ENCODE measurements around the gene NETO2. TPM values are rescaled to one million over a fixed set of nuclear protein-coding genes. Genes with fewer than 3 reads are reported as not detected.
"Not testable (repeated sequence)": the region's sequence is repeated elsewhere in the genome, so short reads cannot be mapped to it uniquely, and the experiment has no call there.

Gene NETO2, protein sequence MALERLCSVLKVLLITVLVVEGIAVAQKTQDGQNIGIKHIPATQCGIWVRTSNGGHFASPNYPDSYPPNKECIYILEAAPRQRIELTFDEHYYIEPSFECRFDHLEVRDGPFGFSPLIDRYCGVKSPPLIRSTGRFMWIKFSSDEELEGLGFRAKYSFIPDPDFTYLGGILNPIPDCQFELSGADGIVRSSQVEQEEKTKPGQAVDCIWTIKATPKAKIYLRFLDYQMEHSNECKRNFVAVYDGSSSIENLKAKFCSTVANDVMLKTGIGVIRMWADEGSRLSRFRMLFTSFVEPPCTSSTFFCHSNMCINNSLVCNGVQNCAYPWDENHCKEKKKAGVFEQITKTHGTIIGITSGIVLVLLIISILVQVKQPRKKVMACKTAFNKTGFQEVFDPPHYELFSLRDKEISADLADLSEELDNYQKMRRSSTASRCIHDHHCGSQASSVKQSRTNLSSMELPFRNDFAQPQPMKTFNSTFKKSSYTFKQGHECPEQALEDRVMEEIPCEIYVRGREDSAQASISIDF
- 90.3 TPM for polyA plus RNA-seq (2012; ENCODE audit: insufficient read depth, insufficient read length)

DNA sequence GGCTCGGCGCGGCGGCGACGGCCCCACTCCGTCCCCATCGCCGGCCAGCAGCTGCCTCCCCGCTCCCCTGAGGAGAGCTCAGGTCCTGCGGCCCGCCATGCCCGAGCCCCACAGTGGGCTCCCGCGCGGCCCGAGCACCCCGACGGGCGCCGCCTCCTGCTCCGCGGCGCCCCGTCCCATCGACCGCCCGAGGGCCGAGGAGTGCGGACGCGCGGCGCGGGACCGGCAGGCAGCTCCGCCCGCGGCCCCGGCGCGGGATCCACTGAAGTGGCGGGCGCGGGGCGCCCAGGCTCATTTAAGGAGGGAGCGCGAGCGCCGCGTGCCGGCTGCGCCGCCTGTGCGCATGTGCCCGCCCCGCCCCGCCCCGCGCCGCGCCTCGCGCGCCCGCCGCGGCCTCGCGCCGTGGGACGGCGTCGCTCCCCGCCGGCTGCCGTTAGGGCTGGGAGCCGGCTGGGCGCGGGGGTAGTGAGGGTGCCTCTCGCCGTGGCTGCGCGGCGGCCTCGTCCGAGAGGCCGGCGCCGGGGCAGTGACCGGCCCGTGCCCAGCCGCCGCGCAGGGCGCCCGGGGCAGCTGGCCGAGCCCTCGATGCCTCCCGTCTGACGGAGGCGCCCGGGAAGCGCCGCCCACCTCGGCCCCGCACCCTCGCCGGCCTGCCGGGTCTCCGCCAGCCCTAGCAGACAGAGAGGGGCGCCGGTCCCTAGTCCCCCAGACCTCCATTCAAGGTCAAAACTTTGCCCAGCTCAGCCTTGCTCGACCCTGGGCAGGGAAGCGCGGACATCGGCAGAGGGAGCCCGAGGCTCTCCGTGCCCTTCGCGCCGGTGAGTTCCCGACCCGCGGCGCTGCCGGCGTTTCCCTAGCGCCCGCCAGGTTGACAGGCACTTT, at the start of gene NETO2:
NETO2 (minus strand) TSS at position 269 of the 882 bp plus-strand sequence. CDS start 333 bp downstream, outside the sequence.
- peak within 1 kb of the TSS; percentile 74 for H3K4me3 ChIP-seq (ENCODE audit: low read length)
- DNase-seq (ENCODE audit: low read depth, low spot score): peak; percentile 57

DNA sequence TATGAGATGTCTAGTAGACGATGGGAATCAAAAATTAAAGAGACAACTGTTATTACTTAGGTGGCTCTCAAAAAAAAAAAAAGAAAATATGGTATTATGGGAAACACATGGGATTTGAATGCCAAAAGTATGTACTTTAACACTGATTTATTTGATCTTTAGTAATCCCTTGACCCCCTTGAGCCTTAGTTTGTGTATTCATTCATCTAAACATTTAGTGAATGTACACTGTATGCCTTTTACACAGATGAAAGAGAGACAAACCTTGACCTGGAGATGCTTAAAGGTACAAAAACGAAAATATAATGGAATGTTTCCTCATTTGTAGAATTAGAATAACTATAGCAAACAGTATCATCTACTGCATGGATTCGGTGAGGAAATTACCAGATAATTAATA, 38.6 kb upstream of the NETO2 start:
- no peak overlapping the region for H3K4me3 ChIP-seq (ENCODE audit: low read length)
- no peak for DNase-seq (ENCODE audit: low read depth, low spot score)

DNA sequence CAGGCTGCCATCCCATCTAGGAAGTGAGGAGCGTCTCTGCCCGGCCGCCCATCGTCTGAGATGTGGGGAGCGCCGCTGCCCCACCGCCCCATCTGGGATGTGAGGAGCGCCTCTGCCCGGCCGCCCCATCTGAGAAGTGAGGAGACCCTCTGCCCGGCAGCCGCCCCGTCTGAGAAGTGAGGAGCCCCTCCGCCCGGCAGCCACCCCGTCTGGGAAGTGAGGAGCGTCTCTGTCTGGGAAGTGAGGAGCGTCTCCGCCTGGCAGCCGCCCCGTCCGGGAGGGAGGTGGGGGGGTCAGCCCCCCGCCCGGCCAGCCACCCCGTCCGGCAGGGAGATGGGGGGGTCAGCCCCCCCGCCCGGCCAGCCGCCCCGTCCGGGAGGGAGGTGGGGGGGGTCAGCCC, 37.3 kb upstream of the NETO2 start:
- H3K4me3 ChIP-seq (ENCODE audit: low read length); DNase-seq (ENCODE audit: low read depth, low spot score): not testable (repeated sequence)

DNA sequence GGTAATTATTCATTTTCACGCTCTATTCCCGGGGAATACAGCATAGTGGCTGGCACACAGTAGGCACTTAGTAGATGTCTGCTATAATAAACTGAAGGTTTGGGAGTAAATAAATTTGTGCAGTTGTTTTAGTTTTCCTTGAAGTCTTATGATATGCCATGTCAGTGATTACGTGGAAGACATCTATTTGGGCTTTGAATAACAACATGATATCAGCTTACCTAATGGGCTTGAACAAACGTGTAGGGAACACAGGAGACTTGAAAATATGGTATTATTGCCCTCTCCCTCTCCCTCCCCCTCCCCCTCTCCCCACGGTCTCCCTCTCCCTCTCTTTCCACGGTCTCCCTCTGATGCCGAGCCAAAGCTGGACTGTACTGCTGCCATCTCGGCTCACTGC, 36.3 kb upstream of the NETO2 start:
- no peak overlapping the region for H3K4me3 ChIP-seq (ENCODE audit: low read length)
- no peak for DNase-seq (ENCODE audit: low read depth, low spot score)

DNA sequence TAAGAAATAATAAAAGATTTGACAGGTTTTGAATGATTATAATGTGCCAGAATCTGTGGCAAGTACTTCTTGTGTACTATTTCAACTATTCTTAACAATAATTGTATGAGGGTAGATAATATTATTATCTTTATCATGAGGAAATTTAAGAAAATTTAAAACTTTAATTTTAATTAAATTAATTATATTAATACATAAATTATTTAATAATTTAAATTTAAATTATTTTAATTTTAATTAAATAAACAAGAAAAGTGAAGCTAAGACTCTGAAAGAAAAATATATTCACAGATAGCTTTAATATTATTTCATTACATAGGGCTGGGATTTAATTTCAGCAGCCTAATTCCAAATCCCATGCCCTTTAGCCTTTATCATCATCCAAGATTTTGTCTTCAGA, 31.4 kb upstream of the NETO2 start:
- no peak for DNase-seq (ENCODE audit: low read depth, low spot score)

DNA sequence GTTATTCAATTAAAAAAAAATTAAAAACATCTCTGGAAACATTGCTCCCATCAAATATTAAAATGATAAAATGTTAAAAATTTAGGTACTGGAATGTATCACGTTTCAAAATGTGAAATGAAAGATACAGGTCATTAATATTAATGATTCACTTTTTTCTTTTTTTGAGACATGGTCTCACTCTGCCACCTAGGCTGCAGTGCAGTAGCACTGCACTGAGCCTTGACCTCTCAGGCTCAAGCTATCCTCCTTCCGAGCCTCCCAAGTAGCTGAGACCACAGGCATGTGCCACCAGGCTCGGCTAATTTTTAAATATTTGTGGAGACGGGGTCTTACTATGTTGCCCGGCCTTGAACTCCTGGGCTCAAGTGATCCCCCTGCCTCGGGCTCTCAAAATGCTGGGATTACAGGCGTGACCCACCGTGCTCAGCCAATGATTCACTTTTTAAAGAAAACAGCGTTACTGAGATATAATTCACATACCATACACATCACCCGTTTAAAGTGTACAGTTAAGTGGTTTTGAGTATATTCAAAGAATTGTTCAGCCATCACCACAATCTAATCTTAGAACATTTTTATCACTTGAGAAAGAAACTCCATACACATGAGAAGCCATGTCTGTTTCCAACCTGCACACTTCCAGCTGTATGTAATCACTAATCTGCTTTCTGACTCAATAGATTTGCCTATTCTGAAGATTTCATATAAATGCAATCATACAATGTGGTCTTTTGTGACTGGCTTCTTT, 19.1 kb upstream of the NETO2 start:
- DNase-seq (ENCODE audit: low read depth, low spot score): no peak
- H3K4me3 ChIP-seq (ENCODE audit: low read length): no peak overlapping the region

More for the DNA sequence above, 31.4 kb upstream of the NETO2 start:
- H3K4me3 ChIP-seq (ENCODE audit: low read length): no peak overlapping the region

DNA sequence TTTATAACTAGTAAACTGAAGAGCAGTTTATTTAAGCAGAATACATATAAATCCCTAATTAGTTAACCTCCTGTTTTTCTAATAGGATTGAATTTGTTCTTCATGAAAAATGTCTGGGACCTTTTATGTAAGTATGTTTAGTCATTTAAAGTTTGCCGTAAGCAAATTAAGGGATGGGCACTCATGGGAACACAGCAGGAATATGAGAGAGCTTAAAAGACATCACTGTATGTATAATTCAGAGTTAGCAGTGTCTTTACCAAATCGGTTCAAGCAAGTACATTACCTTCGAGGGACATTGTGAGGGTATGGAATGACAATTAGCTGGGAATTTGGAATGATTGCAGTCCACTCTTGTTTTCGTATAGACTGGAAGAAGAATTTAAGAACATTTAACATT, 17.7 kb upstream of the NETO2 start:
- DNase-seq (ENCODE audit: low read depth, low spot score): no peak

DNA sequence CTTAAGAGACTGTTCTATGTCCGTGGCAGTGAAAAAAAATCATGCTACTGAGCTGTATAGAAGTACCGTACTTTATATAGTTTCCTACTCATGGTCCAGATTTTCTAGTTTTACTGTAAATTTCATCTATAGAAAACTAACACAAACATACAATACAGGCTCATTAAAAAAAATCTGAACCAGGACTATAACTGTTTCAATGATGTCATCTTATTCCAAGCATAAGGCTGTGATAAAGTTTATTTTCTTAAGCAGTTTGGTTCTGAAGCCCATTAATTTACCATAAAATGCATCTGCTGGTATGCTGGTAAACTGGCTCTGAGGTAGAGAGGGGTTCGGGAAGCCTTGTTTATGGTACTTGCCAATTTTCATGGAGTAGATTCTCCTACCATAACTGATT, 16.7 kb upstream of the NETO2 start:
- H3K4me3 ChIP-seq (ENCODE audit: low read length): no peak overlapping the region

More for the DNA sequence above, 17.7 kb upstream of the NETO2 start:
- no peak overlapping the region for H3K4me3 ChIP-seq (ENCODE audit: low read length)

DNA sequence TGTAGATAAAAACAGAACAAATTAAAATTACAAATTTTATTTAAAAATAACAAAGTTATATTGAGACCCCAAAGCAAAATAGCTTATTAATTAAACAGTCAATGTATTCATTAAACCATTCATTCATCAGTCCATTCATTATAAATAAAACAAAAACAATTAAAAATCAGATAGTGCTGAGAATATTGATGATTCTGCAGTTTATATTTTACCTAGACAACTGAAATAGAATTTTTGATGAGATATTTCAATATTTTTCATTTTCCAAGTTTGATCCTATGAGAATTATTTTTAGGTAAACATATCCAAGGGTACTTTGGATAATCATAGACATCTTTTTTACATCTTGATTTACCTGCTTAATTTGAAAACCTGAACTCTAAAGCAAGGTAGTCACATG, 15.2 kb upstream of the NETO2 start:
- no peak for DNase-seq (ENCODE audit: low read depth, low spot score)

More for the DNA sequence above, 16.7 kb upstream of the NETO2 start:
- no peak for DNase-seq (ENCODE audit: low read depth, low spot score)

DNA sequence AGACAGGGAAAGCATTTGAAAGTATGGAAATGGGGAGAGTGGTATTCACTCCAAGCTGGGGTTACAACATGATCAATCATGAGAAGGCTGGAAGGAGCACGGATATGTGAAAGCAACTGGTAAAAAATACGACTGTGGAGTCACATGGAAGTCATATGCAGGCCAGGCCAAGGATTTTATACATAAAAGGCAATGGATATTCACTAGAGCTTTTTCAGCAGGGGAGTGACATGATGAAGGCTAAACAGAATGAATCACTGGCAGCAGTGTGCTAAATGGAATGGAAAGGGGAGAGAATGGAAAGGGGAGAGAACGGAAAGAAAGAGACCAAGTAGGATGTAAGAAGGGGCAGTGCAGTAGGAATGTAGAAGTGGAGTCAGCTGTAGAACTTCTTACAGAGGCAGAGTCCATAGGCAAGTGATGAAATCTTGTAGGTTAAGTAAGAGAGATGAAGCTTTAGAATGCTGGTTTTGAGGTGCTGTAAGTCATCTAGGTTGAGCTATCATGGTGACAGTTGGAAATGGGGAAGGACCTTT, 13.0 kb upstream of the NETO2 start:
- no peak overlapping the region for H3K4me3 ChIP-seq (ENCODE audit: low read length)
- DNase-seq (ENCODE audit: low read depth, low spot score): no peak

More for the DNA sequence above, 15.2 kb upstream of the NETO2 start:
- no peak overlapping the region for H3K4me3 ChIP-seq (ENCODE audit: low read length)

DNA sequence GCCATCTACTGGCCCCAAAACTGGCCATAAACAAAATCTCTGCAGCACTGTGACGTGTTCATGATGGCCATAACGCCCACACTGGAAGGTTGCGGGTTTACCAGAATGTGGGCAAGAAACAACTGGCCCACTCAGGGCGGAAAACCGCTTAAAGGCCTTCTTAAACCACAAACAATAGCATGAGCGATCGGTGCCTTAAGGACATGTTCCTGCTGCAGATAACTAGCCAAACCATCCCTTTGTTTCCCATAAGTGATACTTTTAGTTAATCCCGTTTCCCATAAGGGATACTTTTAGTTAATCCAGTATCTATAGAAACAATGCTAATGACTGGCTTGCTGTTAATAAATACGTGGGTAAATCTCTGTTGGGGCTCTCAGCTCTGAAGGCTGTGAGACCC, 8.8 kb upstream of the NETO2 start:
- DNase-seq (ENCODE audit: low read depth, low spot score); H3K4me3 ChIP-seq (ENCODE audit: low read length): not testable (repeated sequence)

DNA sequence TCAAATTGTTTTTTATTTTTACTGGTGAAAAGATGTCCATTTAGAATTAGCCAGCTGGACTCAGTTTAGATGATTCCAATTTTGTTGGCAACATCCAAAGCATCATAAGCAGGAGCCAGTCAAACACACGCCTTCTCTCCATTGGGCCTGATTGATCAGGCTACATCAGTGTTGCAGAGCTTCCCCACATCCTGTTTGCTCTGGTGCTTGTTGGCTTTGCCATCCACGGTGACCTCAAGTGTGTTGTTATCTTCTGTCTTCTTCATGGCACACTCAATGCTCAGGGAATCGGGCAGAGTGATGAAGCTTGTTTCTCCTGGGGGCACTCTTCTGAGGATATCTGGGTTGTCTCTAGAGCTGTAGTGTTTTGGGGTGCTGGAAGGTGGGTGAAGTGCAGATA, 6.3 kb upstream of the NETO2 start:
- H3K4me3 ChIP-seq (ENCODE audit: low read length): no peak overlapping the region
- DNase-seq (ENCODE audit: low read depth, low spot score): no peak

DNA sequence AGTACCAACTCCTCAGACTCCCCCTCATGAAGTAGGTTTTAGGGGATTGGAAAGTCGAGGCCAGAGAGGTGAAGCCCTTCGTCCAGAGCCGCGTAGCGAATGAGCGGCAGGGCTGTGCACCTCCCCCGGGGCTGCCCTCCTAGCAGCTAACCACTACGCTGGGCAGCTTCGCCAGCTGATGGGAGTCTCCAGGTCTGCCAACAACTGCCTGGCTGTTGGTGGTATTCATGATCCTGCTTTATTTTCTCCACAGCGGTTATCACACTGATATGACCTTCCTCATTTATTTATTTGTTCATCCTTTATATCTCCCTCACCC, 773 bp upstream of the NETO2 start:
- peak overlapping the region; percentile 48 for H3K4me3 ChIP-seq (ENCODE audit: low read length)
- DNase-seq (ENCODE audit: low read depth, low spot score): no peak

DNA sequence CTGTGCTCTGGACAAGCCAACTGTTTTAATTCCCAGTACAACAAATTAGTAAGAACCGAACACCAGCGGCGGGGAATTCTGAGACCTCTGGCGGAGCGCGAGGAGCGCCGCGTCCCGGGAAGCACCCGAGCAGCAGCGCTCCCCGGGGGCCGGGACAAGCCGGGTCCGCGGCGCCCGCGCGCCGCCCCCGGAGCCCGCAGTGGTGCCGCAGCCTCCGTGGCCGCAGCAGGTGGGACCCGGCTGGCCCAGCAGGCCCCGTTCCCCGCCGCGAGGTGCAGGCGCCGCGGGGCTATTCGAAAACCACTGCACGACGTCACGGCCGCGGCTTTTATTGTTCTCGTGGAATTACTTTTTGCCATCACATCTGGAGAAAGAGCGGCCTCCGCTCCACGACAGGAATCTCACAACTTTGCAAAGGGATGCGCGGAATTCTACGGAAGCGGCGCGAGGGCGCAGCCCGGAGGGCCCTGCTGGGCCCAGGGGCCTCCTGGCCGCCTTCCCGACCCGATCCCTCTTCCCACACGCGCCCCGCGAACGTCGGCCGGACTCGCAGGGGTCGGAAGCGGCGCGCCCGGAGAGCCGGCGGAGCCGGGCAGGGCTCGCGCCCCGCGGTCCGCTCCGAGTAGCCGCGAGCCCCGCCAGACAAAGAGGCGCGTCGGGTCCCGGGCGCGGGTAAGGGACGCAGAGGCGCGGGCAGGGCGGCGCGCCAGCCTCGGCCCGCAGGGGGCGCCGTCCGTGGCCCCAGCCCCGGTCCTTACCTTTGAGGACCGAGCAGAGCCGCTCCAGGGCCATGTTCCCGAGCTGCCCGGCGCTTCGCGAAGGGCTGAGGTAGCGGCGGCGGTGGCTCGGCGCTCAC, 696 bp downstream of the NETO2 start:
- peak; percentile 59 for DNase-seq (ENCODE audit: low read depth, low spot score)
- H3K4me3 ChIP-seq (ENCODE audit: low read length): peak overlapping the region; percentile 74

DNA sequence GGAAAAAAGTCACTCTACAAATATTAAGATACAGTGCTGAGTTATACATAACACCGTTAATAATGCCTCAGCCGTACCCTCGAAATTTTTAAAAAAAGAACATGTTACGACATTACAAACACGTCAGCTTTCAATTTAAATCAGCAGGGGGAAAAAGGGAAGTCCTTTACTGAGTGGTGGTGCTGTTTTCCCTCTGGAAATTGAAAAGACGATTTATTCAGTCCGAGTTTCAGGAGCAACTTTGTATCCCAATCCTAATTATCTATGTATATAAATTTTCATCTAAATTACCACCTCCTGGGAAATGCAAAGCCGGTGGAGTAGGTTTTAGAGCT, 1.3 kb downstream of the NETO2 start:
- DNase-seq (ENCODE audit: low read depth, low spot score): no peak
- peak overlapping the region; percentile 74 for H3K4me3 ChIP-seq (ENCODE audit: low read length)

DNA sequence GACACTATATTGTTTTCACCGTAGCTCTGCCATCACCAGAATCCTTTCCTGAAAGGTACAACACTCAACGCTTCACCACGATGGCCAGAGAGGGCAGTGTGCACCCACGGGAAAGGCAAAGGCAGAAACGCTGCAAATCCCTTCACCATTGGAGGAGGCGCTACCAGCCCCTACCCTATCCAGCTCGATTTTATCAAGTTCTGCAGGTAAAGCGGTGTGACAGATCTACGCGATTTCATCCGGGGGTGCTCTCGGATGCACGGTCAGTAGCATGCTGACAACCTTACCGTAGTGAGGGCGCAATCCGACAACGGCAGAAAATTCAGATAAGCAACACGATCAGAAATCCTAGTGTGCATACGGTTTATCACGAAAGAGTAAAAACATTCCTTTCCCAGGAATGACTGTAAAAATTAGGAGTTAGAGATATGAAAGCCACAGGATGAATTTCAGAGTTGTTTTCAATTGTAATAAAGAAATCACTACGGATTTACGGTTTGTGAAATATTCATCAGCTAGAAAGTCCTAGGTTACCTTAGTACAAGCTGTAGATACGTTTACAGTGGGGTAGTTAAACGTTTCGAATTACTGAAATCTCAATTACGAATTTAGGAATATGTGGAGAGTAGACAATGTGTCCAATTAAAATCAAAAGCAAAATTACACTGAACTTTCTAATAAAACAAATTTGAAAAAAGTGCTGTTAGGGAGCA, 1.8 kb downstream of the NETO2 start:
- H3K4me3 ChIP-seq (ENCODE audit: low read length): peak overlapping the region; percentile 74
- DNase-seq (ENCODE audit: low read depth, low spot score): peak; percentile 92

DNA sequence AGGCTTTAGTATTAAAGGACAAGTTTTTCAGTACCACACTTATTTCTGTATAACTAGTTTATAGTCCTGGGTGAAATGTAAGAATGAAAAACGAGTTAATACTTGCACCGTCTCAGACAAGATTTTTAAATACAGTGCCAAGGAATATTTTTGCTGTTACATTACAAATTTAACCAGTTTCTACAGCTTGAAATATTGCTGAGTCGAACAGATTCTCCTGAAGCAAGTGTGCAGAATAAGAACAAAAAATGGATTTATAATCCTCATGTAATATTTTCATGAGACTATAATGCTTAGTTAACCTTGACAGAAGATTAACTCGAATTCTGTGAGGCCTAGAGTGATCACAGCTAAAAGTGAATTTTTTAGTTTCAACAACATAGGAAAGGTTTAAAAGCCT, 3.1 kb downstream of the NETO2 start:
- DNase-seq (ENCODE audit: low read depth, low spot score): no peak
- H3K4me3 ChIP-seq (ENCODE audit: low read length): no peak overlapping the region
